SKM-1 (cell line): ENCODE measurements around the gene ACY1.
A peak's percentile ranks its signal among the peaks of the same experiment; 100 is the strongest.
"Not testable (repeated sequence)": the region's sequence is repeated elsewhere in the genome, so short reads cannot be mapped to it uniquely, and the experiment has no call there.

Source experiments
- DNase-seq: peaks from one replicate; lab custom pipeline; 2025; ENCODE audit not compliant: unreplicated experiment; lab: John Stamatoyannopoulos, UW

ACY1 gene

DNA sequence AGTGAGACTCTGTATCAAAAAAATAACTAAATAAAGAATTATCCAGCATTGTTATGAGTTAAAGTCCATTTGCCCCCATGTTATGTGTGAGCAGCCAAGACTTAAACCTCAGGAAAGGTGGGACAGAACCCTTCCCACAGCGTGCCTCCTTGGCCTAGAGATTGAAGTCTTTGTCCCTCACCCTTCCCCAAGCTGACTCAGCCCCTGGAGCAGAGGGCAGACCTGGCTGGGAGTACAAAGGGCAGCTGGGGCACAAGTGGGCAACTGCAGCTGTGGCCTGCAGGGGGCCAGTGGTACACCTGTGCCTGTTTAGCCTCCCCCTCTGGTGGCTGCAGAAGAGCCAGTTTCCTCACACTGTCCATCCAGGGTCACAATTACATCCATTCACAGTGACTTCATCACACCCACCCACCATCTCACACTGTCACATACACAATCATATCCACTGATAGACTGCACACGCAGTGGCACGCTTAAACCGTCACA lies 940 bp upstream of the ACY1 start:
- no peak for DNase-seq

DNA sequence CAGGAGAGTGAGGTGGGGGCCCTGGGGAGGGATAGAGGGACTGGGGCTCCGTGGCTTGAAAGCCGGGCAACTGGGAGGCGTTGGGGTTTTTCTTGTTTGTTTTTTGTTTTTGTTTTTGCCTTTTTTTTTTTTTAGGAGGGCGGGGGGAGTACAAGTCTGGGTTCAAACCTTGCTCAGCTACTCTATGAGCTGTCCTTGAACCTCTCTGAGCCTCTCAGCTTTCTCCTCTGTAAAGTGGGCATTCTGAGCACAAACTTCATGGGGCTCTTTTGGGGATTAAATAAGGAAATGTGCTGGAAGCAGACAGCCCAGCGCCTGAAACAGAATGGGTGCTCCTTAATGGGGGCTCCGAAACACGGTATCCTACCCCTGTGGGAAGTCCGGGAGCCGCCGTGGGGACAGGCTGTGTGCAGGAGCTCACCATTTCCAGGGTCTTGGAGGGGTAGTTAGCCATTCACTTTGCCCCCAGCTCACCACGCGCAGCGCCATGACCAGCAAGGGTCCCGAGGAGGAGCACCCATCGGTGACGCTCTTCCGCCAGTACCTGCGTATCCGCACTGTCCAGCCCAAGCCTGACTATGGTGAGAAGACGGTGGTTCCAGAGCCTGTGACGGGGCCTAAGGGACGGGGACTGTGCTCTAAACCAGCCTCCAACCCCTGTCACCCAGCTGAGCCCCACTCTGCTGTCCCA lies 388 bp downstream of the ACY1 start:
- no peak for DNase-seq

DNA sequence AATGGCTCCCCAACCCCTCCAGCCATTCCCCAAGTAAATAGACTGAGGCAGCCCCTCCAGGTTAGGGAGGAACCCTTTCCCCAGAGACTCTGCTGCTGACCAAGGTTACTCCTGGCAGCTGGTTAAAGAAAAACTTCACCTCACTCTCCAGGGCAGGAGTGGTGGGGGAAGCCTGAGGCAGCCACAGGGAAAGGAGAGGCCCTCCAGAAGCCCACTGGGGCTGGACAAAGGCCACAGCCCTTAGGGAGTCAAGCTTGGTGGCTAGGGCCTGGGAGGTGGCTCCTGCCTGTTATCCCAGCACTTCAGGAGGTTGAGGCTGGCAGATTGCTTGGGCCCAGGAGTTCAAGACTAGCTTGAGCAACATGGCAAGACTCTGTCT lies 923 bp downstream of the ACY1 start:
- no peak for DNase-seq

DNA sequence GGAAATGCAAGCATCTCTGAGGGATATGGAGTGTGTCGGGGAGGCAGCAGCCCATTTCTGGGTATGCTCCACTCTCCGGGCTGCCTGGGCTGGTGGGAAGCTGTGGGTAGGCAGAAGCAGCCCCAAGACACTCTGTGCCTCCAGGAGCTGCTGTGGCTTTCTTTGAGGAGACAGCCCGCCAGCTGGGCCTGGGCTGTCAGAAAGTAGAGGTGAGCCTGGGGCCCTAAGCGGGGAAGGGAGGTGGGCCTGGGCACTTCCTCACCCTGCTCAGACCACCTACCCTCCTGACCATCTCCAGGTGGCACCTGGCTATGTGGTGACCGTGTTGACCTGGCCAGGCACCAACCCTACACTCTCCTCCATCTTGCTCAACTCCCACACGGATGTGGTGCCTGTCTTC lies 1.7 kb downstream of the ACY1 start:
- DNase-seq, result no peak

DNA sequence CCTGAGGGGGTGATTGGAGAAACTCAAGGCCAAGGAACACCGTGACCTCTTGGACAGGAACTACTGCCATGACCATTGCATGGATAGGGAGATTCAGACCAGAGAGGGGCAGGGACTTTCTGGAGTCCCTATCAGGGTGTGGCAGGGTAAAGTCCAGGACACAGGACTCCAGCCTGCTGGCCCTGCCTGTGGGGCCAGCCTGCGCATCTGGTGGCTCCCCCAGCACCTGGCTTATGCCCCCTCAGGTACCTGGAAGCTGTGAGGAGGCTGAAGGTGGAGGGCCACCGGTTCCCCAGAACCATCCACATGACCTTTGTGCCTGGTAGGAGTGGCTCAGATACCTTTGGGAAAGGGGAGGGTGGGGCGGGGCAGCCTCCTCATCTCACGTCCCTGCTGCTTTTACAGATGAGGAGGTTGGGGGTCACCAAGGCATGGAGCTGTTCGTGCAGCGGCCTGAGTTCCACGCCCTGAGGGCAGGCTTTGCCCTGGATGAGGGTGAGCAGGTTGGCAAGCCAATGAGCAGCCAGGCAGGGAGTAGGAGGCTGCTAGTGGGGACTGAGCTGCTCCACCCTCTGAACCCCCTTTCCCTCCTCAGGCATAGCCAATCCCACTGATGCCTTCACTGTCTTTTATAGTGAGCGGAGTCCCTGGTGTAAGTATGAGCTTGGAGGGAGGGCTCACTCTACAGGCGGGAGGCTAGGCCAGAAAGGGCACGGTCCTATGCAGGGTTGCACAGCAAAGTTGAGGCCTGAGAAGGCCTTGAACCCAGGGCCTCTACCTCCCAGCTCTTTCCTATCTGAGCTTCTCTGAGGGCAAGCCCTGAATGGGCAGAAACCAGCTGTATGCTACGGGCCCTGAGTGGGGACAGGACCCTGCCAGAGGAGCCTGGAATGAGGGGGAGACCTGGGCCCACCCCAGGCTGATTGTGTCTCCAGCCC lies 2.9 kb downstream of the ACY1 start:
- DNase-seq, result no peak

DNA sequence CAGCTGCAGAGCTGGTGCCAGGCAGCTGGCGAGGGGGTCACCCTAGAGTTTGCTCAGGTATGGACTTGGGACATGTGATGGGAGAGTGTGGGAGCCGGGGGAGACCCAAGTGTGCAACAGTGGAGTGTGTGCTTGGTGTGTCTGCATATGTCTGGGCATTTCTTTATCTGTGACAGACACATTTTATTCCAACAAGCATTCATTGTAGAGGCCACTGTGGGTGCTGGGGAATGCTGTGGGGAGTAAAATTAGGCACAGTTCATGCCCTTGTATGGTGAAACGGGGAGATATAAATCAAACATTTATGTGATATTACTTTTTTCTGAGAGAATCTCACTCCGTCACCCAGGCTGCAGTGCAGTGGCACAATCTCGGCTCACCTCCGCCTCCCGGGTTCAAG lies 4.2 kb downstream of the ACY1 start:
- DNase-seq, result no peak

DNA sequence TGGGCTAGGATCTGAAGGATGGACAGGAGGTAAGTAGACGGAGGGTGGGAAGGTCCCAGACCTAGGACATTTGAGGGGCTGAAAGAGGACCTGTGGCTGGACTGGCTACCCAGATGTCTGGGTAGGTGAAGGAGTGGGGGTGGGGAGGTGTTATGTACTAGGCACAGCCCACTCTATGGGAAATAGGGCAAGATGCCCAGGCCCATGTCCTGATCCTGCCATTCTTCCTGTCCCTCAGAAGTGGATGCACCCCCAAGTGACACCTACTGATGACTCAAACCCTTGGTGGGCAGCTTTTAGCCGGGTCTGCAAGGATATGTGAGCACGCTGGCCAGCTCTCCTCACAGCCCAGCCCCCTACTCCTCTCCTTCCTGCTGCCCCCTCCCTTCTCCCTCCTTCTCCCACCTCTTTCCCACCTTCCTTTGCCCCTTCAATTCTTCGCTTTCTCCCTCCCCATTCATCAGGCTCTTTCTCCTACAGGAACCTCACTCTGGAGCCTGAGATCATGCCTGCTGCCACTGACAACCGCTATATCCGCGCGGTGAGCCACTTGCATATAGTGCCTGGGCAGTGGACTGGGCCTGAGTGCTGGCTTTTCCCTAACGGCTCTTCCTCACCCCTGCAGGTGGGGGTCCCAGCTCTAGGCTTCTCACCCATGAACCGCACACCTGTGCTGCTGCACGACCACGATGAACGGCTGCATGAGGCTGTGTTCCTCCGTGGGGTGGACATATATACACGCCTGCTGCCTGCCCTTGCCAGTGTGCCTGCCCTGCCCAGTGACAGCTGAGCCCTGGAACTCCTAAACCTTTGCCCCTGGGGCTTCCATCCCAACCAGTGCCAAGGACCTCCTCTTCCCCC lies 5.2 kb downstream of the ACY1 start:
- DNase-seq, result no peak

DNA sequence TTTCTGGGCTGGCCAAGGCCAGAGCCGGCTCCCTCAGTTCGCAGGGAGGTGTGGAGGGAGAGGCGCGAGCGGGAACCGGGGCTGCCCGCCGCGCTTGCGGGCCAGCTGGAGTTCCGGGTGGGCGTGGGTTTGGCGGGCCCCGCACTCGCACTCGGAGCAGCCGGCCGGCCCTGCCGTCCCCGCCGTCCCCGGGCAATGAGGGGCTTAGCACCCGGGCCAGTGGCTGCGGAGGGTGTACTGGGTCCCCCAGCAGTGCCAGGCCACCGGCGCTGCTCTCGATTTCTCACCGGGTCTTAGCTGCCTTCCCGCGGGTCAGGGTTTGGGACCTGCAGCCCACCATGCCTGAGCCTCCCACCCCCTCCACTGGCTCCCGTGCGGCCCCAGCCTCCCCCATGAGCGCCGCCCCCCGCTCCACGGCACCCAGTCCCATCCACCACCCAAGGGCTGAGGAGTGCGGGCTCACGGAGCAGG lies 7.2 kb downstream of the ACY1 start:
- not testable (repeated sequence) for DNase-seq

DNA sequence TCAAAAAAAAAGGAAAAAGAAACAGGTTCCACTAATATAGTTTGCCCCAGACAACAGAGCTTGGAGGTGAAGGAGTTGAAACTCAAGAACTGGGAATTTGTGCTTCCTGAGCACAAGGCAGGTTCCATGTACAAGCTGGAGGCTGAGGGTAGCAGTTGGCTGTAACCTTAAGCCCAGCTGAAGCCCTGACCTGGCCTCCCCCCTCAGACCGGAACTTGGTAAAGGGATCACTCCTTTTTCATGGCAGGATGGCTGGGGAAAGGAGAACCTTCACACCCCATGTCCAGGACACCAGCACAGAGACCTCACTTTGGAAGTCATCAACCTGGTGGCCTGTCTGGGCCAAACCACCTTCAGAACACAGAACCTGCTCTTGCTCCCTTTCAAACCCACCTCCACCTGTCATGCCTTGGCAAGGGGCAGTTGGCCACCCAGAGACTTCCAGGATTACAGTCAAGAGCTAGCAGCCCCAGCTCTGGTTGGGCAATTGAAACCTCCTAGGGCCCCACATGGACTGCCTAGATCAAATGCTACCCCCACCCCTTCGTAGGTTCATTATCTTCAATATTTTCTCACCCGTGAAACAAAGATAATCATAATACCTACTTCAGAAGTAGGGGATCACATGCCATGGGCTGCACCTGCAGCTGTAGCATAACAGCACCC lies 8.8 kb downstream of the ACY1 start:
- no peak for DNase-seq

DNA sequence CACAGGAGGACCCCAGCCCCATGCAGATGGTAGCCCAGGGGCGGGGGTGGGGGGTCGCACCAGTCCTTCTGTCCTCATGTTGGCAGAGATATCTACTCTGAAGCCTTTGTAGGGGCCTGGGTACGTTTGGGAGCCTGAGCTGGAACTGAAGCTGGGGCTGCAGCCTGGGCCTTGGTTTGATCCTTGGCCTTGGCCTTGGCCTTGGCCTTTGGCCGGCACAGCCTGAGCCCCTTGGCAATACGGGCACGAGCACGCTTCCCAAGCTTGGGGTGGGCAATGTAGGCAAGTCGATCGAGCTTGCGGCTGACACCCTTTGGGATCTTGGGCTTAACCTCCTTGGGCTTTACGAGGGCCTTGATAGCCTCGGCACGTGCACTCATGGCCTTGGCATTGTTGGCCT lies 10.3 kb downstream of the ACY1 start:
- DNase-seq, result not testable (repeated sequence)

DNA sequence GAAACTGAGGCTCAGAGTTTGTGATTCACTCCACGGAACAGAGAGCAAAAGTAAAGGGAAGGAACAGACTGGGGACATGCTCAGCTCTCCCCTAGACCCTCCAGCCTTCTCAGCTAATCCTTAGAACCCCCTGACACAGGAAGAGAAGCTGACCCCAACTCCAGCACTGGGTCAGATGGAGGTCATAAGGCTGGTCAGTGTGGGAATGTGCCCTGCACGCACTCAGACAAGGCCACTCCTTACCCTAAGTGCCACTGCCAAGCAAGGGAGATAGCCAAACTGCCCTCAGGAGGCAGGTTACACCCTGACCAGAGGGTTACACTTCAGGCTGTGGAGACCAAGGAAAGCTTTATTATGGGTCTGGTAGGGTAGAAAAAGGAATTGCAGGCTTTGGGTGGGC lies 11.2 kb downstream of the ACY1 start:
- no peak for DNase-seq

DNA sequence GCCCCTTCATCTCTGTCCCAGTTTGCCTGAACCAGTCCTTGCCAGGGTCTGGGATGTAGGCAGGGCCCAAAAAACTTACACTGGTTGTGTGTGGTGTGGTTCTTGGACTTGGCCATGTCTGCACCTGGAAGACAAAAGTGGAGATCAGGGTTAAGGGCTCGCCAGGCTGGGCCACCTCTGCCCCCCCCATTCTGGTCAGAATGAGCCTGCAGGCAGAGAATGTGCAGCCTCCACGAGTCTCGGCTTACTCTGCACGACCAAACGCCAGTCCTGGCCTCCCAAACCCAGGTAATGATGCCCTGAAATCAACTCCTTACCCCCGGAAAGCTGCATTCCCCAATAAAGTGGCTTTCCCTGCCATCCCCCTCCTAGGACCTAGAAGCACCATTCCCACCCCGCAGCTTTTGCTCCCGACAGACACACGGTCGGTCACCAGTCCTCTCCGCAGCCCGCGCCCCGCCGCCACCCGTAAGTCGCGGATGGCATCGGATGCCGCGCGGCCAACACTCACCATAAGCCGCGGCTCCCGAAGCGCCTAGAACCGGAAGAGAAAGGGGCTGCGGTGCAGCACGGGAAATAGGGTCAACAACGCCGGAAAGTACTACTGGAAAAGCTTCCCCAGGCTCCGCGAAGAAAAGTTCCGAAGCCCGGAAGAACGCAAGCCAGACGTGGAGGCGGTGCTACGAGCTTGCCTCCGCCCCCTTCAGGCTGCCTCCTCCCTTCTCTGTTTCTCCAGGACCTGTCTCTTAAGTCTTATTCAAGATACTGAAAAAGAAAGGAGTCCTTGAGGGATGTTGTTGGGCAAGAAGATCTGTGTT lies 12.2 kb downstream of the ACY1 start, which contains the start of gene RPL29:
RPL29 (minus strand) TSS at position 550 of the 818 bp plus-strand sequence; CDS start at position 116, 434 bp downstream.
- DNase-seq, result peak; percentile 96

DNA sequence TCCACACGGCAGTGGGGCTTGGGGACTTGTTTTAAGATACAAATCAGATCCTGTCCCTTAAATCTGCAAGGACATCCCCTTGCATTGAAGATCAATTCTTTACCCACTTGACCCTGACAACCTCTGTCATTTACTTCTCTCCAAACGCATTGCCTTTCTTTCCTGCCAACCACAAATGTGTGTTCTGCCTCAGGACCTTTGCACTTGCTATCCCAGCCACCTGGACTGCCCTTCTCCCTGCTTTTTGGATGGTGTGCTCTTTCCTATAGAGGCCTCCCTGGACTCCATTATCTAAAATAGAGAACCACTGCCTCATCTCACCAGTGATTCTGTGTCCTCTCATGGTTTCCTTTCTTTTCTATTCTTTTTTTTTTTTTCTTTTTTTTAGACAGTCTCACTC lies 13.8 kb downstream of the ACY1 start:
- no peak for DNase-seq

DNA sequence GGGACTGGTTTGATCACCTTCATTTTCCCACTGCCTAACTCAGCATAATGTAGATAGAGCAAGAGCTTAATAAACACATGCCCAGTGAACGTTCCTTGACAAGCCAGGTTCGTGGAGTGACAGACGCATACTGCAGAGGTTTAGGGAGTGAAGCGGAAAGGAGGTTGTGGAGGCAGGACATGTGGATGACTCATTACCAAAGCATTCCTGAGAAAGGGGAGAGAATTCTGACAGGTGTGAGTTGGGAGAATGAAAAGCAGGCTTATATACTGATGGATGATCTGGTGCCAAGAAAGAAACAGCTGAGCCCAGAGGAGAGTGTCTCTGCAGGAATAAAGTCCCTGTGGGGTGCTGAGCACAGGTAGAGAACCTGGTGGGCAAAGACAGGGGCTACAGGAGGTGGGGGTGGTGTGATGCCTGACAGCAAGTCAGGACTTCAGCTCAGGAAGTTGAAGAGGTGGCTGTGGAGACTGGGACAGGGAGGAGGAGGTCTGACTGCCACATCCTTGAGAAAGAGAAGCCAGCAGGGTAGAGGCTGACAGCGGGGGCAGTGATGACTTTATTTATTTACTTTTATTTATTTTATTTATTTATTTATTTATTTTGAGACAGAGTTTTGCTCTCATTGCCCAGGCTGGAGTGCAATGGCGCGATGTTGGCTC lies 14.7 kb downstream of the ACY1 start:
- no peak for DNase-seq

DNA sequence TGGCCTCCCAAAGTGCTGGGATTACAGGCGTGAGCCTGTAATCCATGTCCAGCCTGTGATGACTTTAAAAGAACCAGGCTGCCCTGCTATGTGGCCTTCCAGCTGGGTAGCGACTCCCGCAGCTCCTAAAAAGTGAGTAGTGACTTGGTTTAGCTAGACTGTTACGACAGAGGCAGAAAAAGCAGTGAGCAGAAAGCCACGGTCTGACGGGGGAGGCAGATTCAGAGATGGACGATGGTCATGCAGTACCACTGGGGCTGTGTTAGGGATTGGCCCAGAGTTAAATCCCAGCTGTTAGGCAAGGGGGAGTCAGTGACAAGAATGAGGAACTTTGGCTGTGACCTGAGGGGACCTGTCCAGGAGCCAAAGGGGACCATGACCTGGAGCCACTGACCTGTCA lies 15.4 kb downstream of the ACY1 start:
- DNase-seq, result peak; percentile 21

DNA sequence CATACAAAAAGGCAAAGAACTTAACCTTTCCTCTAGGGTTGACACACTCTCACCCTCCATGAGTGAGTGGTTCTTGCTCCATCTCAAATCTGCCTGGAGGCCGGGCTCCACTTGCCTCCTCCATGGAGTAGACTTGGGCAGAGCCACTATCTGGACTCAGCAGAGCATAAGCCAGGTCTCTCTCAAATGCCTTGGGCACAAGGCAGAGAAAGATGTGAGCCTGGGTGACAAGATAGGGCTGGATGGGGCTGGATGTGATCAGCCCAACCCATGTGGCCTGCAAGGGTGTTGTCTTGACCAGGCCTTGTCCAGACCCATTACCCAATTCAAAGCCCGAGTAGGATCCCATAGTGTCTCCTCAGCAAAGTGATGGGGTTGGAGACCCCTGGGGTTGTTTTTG lies 16.5 kb downstream of the ACY1 start:
- DNase-seq, result no peak

DNA sequence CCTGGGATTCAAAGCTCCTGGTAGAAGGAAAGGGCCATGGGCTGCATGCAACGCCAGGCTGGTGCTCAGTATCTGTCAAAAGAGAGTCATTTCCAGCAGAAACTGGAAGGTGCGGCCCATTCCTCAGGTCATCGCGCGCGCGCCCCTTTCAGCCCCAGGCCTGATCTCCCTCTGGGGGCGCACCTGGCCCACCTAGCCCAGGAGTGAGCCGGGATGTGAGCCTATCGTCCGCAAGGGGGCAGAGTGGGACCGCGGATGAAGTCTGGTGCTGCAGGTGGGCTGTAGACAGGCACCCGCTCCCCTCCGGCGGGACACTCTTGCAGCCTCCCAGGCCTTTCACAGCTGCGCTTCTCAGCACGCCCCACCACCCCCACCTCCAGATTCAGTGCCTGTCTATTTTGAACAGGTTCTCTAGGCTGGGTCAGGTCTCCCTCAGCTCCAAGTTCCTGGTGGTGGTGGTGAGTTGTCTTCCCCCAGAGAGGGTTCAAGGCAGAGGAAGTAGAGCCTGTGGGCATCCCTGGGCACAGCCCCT lies 18.2 kb downstream of the ACY1 start:
- DNase-seq, result peak; percentile 35

DNA sequence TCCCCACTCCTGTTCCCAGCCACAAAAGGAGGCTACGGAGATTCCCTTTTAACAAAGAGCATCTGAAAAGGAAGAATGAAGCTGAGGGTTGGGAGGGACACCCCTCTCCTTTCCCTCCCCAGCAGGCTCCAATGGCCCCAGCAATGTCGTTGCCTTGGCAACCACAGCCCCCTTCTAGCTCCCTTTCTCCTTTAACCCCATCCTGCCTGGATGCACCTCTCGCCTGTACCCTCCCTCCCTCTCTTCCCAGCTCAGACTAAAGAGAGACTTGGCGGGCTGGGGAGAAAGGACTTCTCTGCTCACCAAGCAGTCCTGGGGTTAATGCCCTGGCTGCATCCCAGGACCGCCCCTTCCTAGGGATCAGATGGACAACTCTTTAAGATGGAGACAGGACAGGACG lies 19.4 kb downstream of the ACY1 start:
- DNase-seq, result no peak
